H1 (cell line): ENCODE results near the gene LRTM2. TPM values are rescaled to one million over a fixed set of nuclear protein-coding genes. Genes with fewer than 3 reads are reported as not detected.

ENCODE experiments used
- CTCF ChIA-PET: fragments of 300-600 bp; sonication (Branson Sonifier 250); formaldehyde crosslinking; loops from one replicate; lab custom pipeline; 2021; ENCODE audit not compliant: partially characterized antibody; lab: Charles Lee
- POLR2A ChIA-PET: fragments of 300-600 bp; sonication (Branson Sonifier 250); formaldehyde crosslinking; loops from one replicate; lab custom pipeline; 2021; ENCODE audit warnings: inconsistent platforms; ENCODE audit not compliant: partially characterized antibody; lab: Charles Lee
- DNase-seq, 2 experiments: peaks; one replicate each; pipeline versions ENCODE4 v3.0.0 to v3.0.0-alpha.2; 2010 to 2022; ENCODE audit warnings: low spot score in 2 of 2, low read depth in 1 of 2, mixed read lengths in 1 of 2
- FAIRE-seq: peaks from 2 replicates; lab custom pipeline; 2011; peaks lifted over from hg19 to GRCh38; lab: Jason Lieb, UNC
- H2AFZ ChIP-seq: 2 replicates; pipeline ENCODE4 v1.8.1; 2012; ENCODE audit warnings: low read length, inconsistent platforms
- H2AK5ac ChIP-seq: 2 replicates; pipeline ENCODE4 v1.6.1; 2013; ENCODE audit warnings: low read depth, low read length
- H2BK120ac ChIP-seq: replicated peaks from 2 replicates; pipeline ENCODE3; 2013; ENCODE audit warnings: low read depth, low read length, inconsistent platforms
- H2BK12ac ChIP-seq: 2 replicates; pipeline ENCODE4 v1.6.1; 2013; ENCODE audit warnings: low read depth, low read length
- H2BK15ac ChIP-seq: 2 replicates; pipeline ENCODE4 v1.6.1; 2013; ENCODE audit warnings: low read length
- H2BK20ac ChIP-seq: 2 replicates; pipeline ENCODE4 v1.6.1; 2013; ENCODE audit warnings: low read length
- H2BK5ac ChIP-seq: 2 replicates; pipeline ENCODE4 v1.6.1; 2013; ENCODE audit warnings: low read depth, low read length
- H3K14ac ChIP-seq: 2 replicates; pipeline ENCODE4 v1.6.1; 2013; ENCODE audit warnings: inconsistent platforms; ENCODE audit not compliant: insufficient read length
- H3K18ac ChIP-seq: 2 replicates; pipeline ENCODE4 v1.6.1; 2013; ENCODE audit warnings: low read length; ENCODE audit errors: extremely low read depth
- H3K23ac ChIP-seq: 2 replicates; pipeline ENCODE4 v1.6.1; 2013; ENCODE audit warnings: inconsistent platforms; ENCODE audit not compliant: insufficient read length
- H3K23me2 ChIP-seq: 2 replicates; pipeline ENCODE4 v1.6.1; 2013; ENCODE audit warnings: low read depth, low read length
- H3K27ac ChIP-seq: 2 replicates; pipeline ENCODE4 v1.6.1; 2011; ENCODE audit warnings: low read depth, low read length, inconsistent platforms
- H3K27me3 ChIP-seq, 4 experiments: replicated peaks in 1 of 4; 1 replicate in 1 of 4; 2 replicates in 3 of 4; pipeline versions ENCODE4 v1.6.1 to v1.8.1; 2011 to 2013; ENCODE audit warnings: low read length in 3 of 4, mild to moderate bottlenecking in 3 of 4, inconsistent platforms in 2 of 4, mixed read lengths in 2 of 4, moderate library complexity in 1 of 4; ENCODE audit not compliant: control insufficient read depth in 3 of 4, insufficient read depth in 3 of 4; ENCODE audit errors: extremely low read depth in 1 of 4
- H3K36me3 ChIP-seq, 4 experiments: 2 replicates each; pipeline versions ENCODE4 v1.6.1 to v1.8.1; 2011 to 2013; ENCODE audit warnings: mild to moderate bottlenecking in 4 of 4, low read length in 3 of 4, moderate library complexity in 2 of 4, control low read depth in 1 of 4, inconsistent platforms in 1 of 4; ENCODE audit not compliant: insufficient read depth in 4 of 4, control insufficient read depth in 2 of 4
- H3K4ac ChIP-seq: replicated peaks from 2 replicates; pipeline ENCODE3; 2013; ENCODE audit warnings: low read length, low read depth, mixed read lengths, inconsistent platforms; ENCODE audit not compliant: insufficient read length
- H3K4me1 ChIP-seq, 4 experiments: replicated peaks in 1 of 4; 1 replicate in 1 of 4; 2 replicates in 3 of 4; pipeline versions ENCODE4 v1.6.1 to v1.8.1; 2011 to 2013; ENCODE audit warnings: low read length in 3 of 4, inconsistent platforms in 2 of 4, mixed read lengths in 1 of 4; ENCODE audit not compliant: insufficient read depth in 4 of 4, control insufficient read depth in 3 of 4
- H3K4me2 ChIP-seq, 2 experiments: 2 replicates each; pipeline versions ENCODE4 v1.6.1 to v1.8.1; 2011 to 2013; ENCODE audit warnings: low read depth in 2 of 2, low read length in 2 of 2, control low read depth in 1 of 2, inconsistent platforms in 1 of 2, mild to moderate bottlenecking in 1 of 2; ENCODE audit not compliant: insufficient read depth in 1 of 2
- H3K4me3 ChIP-seq, 4 experiments: fragments of 200-600, 300-600 bp in 1 of 4; sonication (generic), shearing (Covaris generic), sonication (Bioruptor Twin) in 1 of 4; 2 replicates each; pipeline versions ENCODE4 v1.5.1 to v1.8.1; 2011 to 2016; ENCODE audit warnings: low read length in 4 of 4, low read depth in 3 of 4, control low read depth in 2 of 4, inconsistent platforms in 2 of 4, mild to moderate bottlenecking in 2 of 4, mixed read lengths in 1 of 4, moderate library complexity in 1 of 4; ENCODE audit not compliant: insufficient read depth in 2 of 4; ENCODE audit errors: extremely low read depth in 1 of 4
- H3K56ac ChIP-seq: replicated peaks from 2 replicates; pipeline ENCODE3; 2013; ENCODE audit warnings: low read depth, mild to moderate bottlenecking, mixed read lengths, low read length, inconsistent platforms; ENCODE audit not compliant: insufficient read length
- H3K79me1 ChIP-seq: 2 replicates; pipeline ENCODE4 v1.6.1; 2013; ENCODE audit warnings: low read depth, low read length, control low read depth
- H3K79me2 ChIP-seq, 2 experiments: 2 replicates each; pipeline versions ENCODE4 v1.6.1 to v1.8.1; 2012 to 2013; ENCODE audit warnings: low read length in 2 of 2, mild to moderate bottlenecking in 2 of 2, inconsistent platforms in 1 of 2; ENCODE audit not compliant: insufficient read depth in 2 of 2, control insufficient read depth in 1 of 2
- H3K9ac ChIP-seq, 4 experiments: replicated peaks in 1 of 4; 1 replicate in 1 of 4; 2 replicates in 3 of 4; pipeline versions ENCODE4 v1.6.1 to v1.8.1; 2011 to 2013; ENCODE audit warnings: low read depth in 3 of 4, low read length in 3 of 4, control low read depth in 2 of 4, mild to moderate bottlenecking in 2 of 4, moderate library complexity in 2 of 4, inconsistent platforms in 1 of 4; ENCODE audit errors: extremely low read depth in 1 of 4
- H3K9me3 ChIP-seq, 2 experiments: 2 replicates each; pipeline versions ENCODE4 v1.6.1 to v1.8.1; 2012 to 2013; ENCODE audit warnings: mild to moderate bottlenecking in 2 of 2, moderate library complexity in 2 of 2, control low read depth in 1 of 2, inconsistent platforms in 1 of 2, low read depth in 1 of 2, low read length in 1 of 2, mixed read lengths in 1 of 2; ENCODE audit not compliant: insufficient read depth in 2 of 2
- H4K20me1 ChIP-seq, 2 experiments: replicated peaks in 1 of 2; 2 replicates each; pipeline versions ENCODE3 to v1.8.1; 2011 to 2013; ENCODE audit warnings: inconsistent platforms in 2 of 2, low read length in 2 of 2, mild to moderate bottlenecking in 1 of 2; ENCODE audit not compliant: insufficient read depth in 2 of 2, control insufficient read depth in 1 of 2
- H4K5ac ChIP-seq: 2 replicates; pipeline ENCODE4 v1.6.1; 2013; ENCODE audit warnings: low read length, low read depth, mixed read lengths, inconsistent platforms; ENCODE audit not compliant: insufficient read length
- H4K8ac ChIP-seq: 2 replicates; pipeline ENCODE4 v1.8.0; 2013; ENCODE audit warnings: mild to moderate bottlenecking, moderate library complexity, low read length, inconsistent platforms; ENCODE audit not compliant: insufficient read depth; ENCODE audit errors: extremely low read depth
- H4K91ac ChIP-seq: replicated peaks from 2 replicates; pipeline ENCODE3; 2013; ENCODE audit warnings: low read length, mixed read lengths, inconsistent platforms; ENCODE audit not compliant: insufficient read length
- E2F6 ChIP-seq: IDR thresholded peaks from 2 replicates; pipeline ENCODE4 v1.6.1; 2012; ENCODE audit warnings: inconsistent platforms
- MAFK ChIP-seq: IDR thresholded peaks from 2 replicates; pipeline ENCODE4 v1.6.1; 2012; ENCODE audit warnings: low read depth, mild to moderate bottlenecking, improper control_type of control experiment, low read length
- RAD21 ChIP-seq, 2 experiments: IDR thresholded peaks in 1 of 2; conservative IDR thresholded peaks in 1 of 2; 2 replicates each; pipeline ENCODE4 v1.6.1; 2011; ENCODE audit warnings: low read depth in 2 of 2, low read length in 2 of 2, improper control_type of control experiment in 1 of 2, inconsistent platforms in 1 of 2, mild to moderate bottlenecking in 1 of 2, moderate library complexity in 1 of 2
- SIX5 ChIP-seq: IDR thresholded peaks from 2 replicates; pipeline ENCODE4 v1.6.1; 2011; ENCODE audit warnings: mild to moderate bottlenecking, low read depth, low read length
- SP2 ChIP-seq: IDR thresholded peaks from 2 replicates; pipeline ENCODE4 v1.6.1; 2012; ENCODE audit warnings: mild to moderate bottlenecking, low read length, inconsistent platforms
- WGBS, 2 experiments: shearing (Covaris generic) in 1 of 2; methylation state at CpG; one replicate each; pipeline versions ENCODE4 v1.1.6 to v1.1.7; 2013 to 2015; ENCODE audit warnings: low lambda C conversion rate in 2 of 2, mixed read lengths in 2 of 2, inconsistent platforms in 1 of 2, low coverage in 1 of 2, missing lambda C conversion rate in 1 of 2; ENCODE audit not compliant: insufficient replicate concordance in 2 of 2, insufficient coverage in 1 of 2, insufficient read length in 1 of 2; ENCODE audit errors: extremely low coverage in 1 of 2, missing lambda C conversion rate in 1 of 2; 5-methylcytosine and 5-hydroxymethylcytosine counted together
- polyA plus RNA-seq, 7 experiments: library from polyadenylated mRNA; depleted of rRNA in 3 of 7; stranded (reverse) in 5 of 7; unstranded in 2 of 7; fragments of >200 nt in 5 of 7; fragments of 200-250 nt in 2 of 7; gene quantifications; 1 replicate in 5 of 7; 2 replicates in 1 of 7; 4 replicates in 1 of 7; pipeline versions ENCODE4 v1.2.1 to v1.2.3, GENCODE V29; 2011 to 2013; ENCODE audit warnings: missing spikeins in 2 of 7, mixed read lengths in 2 of 7
- total RNA-seq: library from RNA; stranded (reverse); fragmentation: NEBNext Ultra II Directional; extraction: Animal tissue kit (Norgen Biotek cat#: 25700); gene quantifications from 2 replicates; pipeline ENCODE4 v1.2.1, GENCODE V29; 2021

Gene LRTM2
- total and polyA plus RNA-seq, 2 of the 8 experiments (the other 6 are each of a cell fraction or from before 2014, with no cell fraction given) = 0.06 TPM; not detected in 1

GRCh38 chr12:1845886-1846285 lies 25.5 kb downstream of the LRTM2 start:
- H3K14ac ChIP-seq = no peak overlapping the region
- no peak overlapping the region for H2BK20ac ChIP-seq
- H2BK12ac ChIP-seq = no peak overlapping the region
- H3K36me3 ChIP-seq = no peaks in the 10 kb centered on the region
- no peaks in the 10 kb centered on the region for H3K27me3 ChIP-seq
- no peak overlapping the region for H4K5ac ChIP-seq
- no peak overlapping the region for H4K91ac ChIP-seq
- H3K4me2 ChIP-seq = no peak overlapping the region
- H3K9me3 ChIP-seq = no peaks in the 10 kb centered on the region
- no peak overlapping the region for H2BK5ac ChIP-seq
- no peak overlapping the region for H3K4ac ChIP-seq
- no peak overlapping the region for H2BK15ac ChIP-seq
- DNase-seq = peak in 1 of 2 experiments; percentile 30
- H2AFZ ChIP-seq = no peak overlapping the region
- no peak for FAIRE-seq
- no peaks in the 10 kb centered on the region for H3K79me2 ChIP-seq
- H3K9ac ChIP-seq = no peak overlapping the region
- H3K4me3 ChIP-seq = no peak overlapping the region
- H3K18ac ChIP-seq = no peak overlapping the region
- H2BK120ac ChIP-seq = no peak overlapping the region
- no peak overlapping the region for H3K27ac ChIP-seq
- ChIA-PET CTCF (interaction anchor here (1.1 to 2.9 kb wide), 2 partner anchors 55 to 94 kb away, joined by 3 to 11 read pairs; no protein-coding TSS in a partner anchor), POLR2A (no interaction called here)
- H3K56ac ChIP-seq = no peak overlapping the region
- no peak overlapping the region for H2AK5ac ChIP-seq
- no peaks in the 10 kb centered on the region for H3K23me2 ChIP-seq
- WGBS, 2 experiments = 98% methylated on average over 4 of the region's 5 CpGs; no CpG with 5 or more reads in 1 of the 2 experiments
- H4K8ac ChIP-seq = no peak overlapping the region
- no peaks in the 10 kb centered on the region for H4K20me1 ChIP-seq
- no peak overlapping the region for H3K23ac ChIP-seq
- TF ChIP-seq RAD21 (IDR thresholded peaks at IDR 0.05 in 1 of 2, conservative IDR thresholded peaks at IDR 0.05 in 1 of 2; ENCODE audit: low read depth in 2 of 2, low read length in 2 of 2) (no peak), SIX5 (no peak), E2F6 (no peak), SP2 (no peak), MAFK (no peak)
- H3K79me1 ChIP-seq = no peaks in the 10 kb centered on the region
- H3K4me1 ChIP-seq = peaks cover 0 to 17% (median 4%) of the 10 kb centered on the region in 4 experiments; a peak in 6 of 7 replicates
